ENCODE results near the gene GRM1.

The GRM1 gene

GRCh38 chr6:146282837-146283236, 254.0 kb downstream of the GRM1 start:
- no peak for DNase-seq

GRCh38 chr6:146284311-146284710, 255.4 kb downstream of the GRM1 start:
- no peak for DNase-seq

- no peak for DNase-seq
These were observed 258.1 kb downstream of the GRM1 start for GRCh38 chr6:146286961-146287360.

GRCh38 chr6:146287691-146288369, 259.0 kb downstream of the GRM1 start:
- DNase-seq: no peak

GRCh38 chr6:146289816-146290588, 261.1 kb downstream of the GRM1 start:
- no peak for DNase-seq

- no peak for DNase-seq
These were observed 261.7 kb downstream of the GRM1 start for GRCh38 chr6:146290589-146290901.

- DNase-seq: no peak
These were observed 263.6 kb downstream of the GRM1 start for GRCh38 chr6:146292506-146292905.

GRCh38 chr6:146295695-146296094, 266.8 kb downstream of the GRM1 start:
- no peak for DNase-seq

- no peak for DNase-seq
These were observed 269.0 kb downstream of the GRM1 start for GRCh38 chr6:146297815-146298214.

- DNase-seq: no peak
These were observed 271.7 kb downstream of the GRM1 start for GRCh38 chr6:146300521-146300920.

- DNase-seq: no peak
These were observed 272.9 kb downstream of the GRM1 start for GRCh38 chr6:146301764-146302163.

GRCh38 chr6:146302994-146303393, 274.1 kb downstream of the GRM1 start:
- DNase-seq: no peak

- DNase-seq: no peak
These were observed 275.3 kb downstream of the GRM1 start for GRCh38 chr6:146304181-146304580.

GRCh38 chr6:146305092-146305491, 276.2 kb downstream of the GRM1 start:
- no peak for DNase-seq

- no peak for DNase-seq
These were observed 277.1 kb downstream of the GRM1 start for GRCh38 chr6:146305951-146306350.

GRCh38 chr6:146310628-146311027, 281.8 kb downstream of the GRM1 start:
- no peak for DNase-seq

- DNase-seq: no peak
These were observed 282.2 kb downstream of the GRM1 start for GRCh38 chr6:146311079-146311478.

- no peak for DNase-seq
These were observed 283.7 kb downstream of the GRM1 start for GRCh38 chr6:146312608-146313007.

GRCh38 chr6:146315381-146316174, 286.7 kb downstream of the GRM1 start:
- no peak for DNase-seq

GRCh38 chr6:146316175-146316495, 287.3 kb downstream of the GRM1 start:
- no peak for DNase-seq

- DNase-seq: no peak
These were observed 302.2 kb downstream of the GRM1 start for GRCh38 chr6:146331013-146331412.

GRCh38 chr6:146335336-146335735, 306.5 kb downstream of the GRM1 start:
- DNase-seq: no peak

GRCh38 chr6:146336191-146336590, 307.3 kb downstream of the GRM1 start:
- no peak for DNase-seq

- DNase-seq: no peak
These were observed 308.5 kb downstream of the GRM1 start for GRCh38 chr6:146337376-146337775.
